MM.1S (cell line): ENCODE results near the gene TGOLN2.

ENCODE experiments used
- DNase-seq: peaks from one replicate; pipeline ENCODE4 v3.0.0-alpha.2; 2015
- H2AFZ ChIP-seq: fragments of 300-600 bp; sonication (generic); 2 replicates; pipeline ENCODE4 v1.6.0; 2016; ENCODE audit warnings: antibody characterized with exemption, low read length
- H3F3A ChIP-seq: fragments of 300-600 bp; sonication (generic); 2 replicates; pipeline ENCODE4 v1.6.1; 2016; ENCODE audit warnings: mild to moderate bottlenecking, antibody characterized with exemption, low read length, moderate library complexity, mixed read lengths; ENCODE audit not compliant: insufficient read depth
- H3K27ac ChIP-seq: fragments of 300-600 bp; sonication (generic); 2 replicates; pipeline ENCODE4 v1.5.1; 2016; ENCODE audit warnings: mild to moderate bottlenecking, low read length
- H3K27me3 ChIP-seq: fragments of 300-600 bp; sonication (generic); replicated peaks from 2 replicates; pipeline ENCODE4 v1.6.0; 2016; ENCODE audit warnings: low read length; ENCODE audit not compliant: insufficient read depth
- H3K36me3 ChIP-seq: fragments of 300-600 bp; sonication (generic); replicated peaks from 2 replicates; pipeline ENCODE4 v1.6.1; 2016; ENCODE audit warnings: mild to moderate bottlenecking, low read length, mixed read lengths; ENCODE audit not compliant: insufficient read depth
- H3K4me1 ChIP-seq: fragments of 300-600 bp; sonication (generic); 2 replicates; pipeline ENCODE4 v1.6.1; 2016; ENCODE audit warnings: low read length, mixed read lengths
- H3K4me2 ChIP-seq: fragments of 300-600 bp; sonication (generic); 2 replicates; pipeline ENCODE4 v1.6.0; 2016; ENCODE audit warnings: low read depth, low read length
- H3K4me3 ChIP-seq: fragments of 300-600 bp; sonication (generic); 2 replicates; pipeline ENCODE4 v1.5.1; 2016; ENCODE audit warnings: low read length, mixed read lengths
- H3K79me2 ChIP-seq: fragments of 300-600 bp; sonication (generic); 2 replicates; pipeline ENCODE4 v1.6.1; 2016; ENCODE audit warnings: mixed run types, low read length, mixed read lengths
- H3K9ac ChIP-seq: fragments of 300-600 bp; sonication (generic); 2 replicates; pipeline ENCODE4 v1.6.1; 2016; ENCODE audit warnings: low read length, mixed read lengths
- H3K9me2 ChIP-seq: fragments of 300-600 bp; sonication (generic); replicated peaks from 2 replicates; pipeline ENCODE4 v1.6.1; 2016; ENCODE audit warnings: mild to moderate bottlenecking, low read length, mixed read lengths; ENCODE audit not compliant: insufficient read depth
- H3K9me3 ChIP-seq: fragments of 300-600 bp; sonication (generic); replicated peaks from 2 replicates; pipeline ENCODE4 v1.6.1; 2016; ENCODE audit warnings: mild to moderate bottlenecking, low read length, mixed read lengths; ENCODE audit not compliant: insufficient read depth
- H4K20me1 ChIP-seq: fragments of 300-600 bp; sonication (generic); 2 replicates; pipeline ENCODE4 v1.6.1; 2016; ENCODE audit warnings: mild to moderate bottlenecking, low read length, moderate library complexity, mixed read lengths; ENCODE audit not compliant: insufficient read depth
- CTCF ChIP-seq: fragments of 300-600 bp; sonication (generic); IDR thresholded peaks from 2 replicates; pipeline ENCODE4 v1.5.1; 2016; ENCODE audit warnings: antibody characterized with exemption, low read length, mixed read lengths
- EZH2 ChIP-seq: fragments of 300-600 bp; sonication (generic); optimal IDR thresholded peaks from 2 replicates; pipeline ENCODE3; 2017; ENCODE audit warnings: low read depth, mild to moderate bottlenecking, antibody characterized with exemption, low read length, mixed read lengths
- EZH2phosphoT487 ChIP-seq: fragments of 300-600 bp; sonication (generic); IDR thresholded peaks from 2 replicates; pipeline ENCODE4 v1.6.1; 2018; ENCODE audit warnings: antibody characterized with exemption, low read length

Gene TGOLN2

GRCh38 chr2:85355521-85355920 lies 27.7 kb upstream of the TGOLN2 start:
- Histone ChIP-seq H3K27ac (no peak overlapping the region), H3K4me3 (peak overlapping the region; percentile 96), H2AFZ (no peak overlapping the region)

GRCh38 chr2:85355073-85355410 lies 27.3 kb upstream of the TGOLN2 start:
- no peak for DNase-seq

More at GRCh38 chr2:85355521-85355920, 27.7 kb upstream of the TGOLN2 start:
- no peaks in the 10 kb centered on the region for H3K9me2 ChIP-seq
- H3K27me3 ChIP-seq = no peaks in the 10 kb centered on the region
- H3K9ac ChIP-seq = peak overlapping the region; percentile 77; the same call in 1 of the 2 replicates
- no peaks in the 10 kb centered on the region for H3K36me3 ChIP-seq
- H3K4me2 ChIP-seq = peak overlapping the region; percentile 80
- H3K4me1 ChIP-seq = peaks cover 11% of the 10 kb centered on the region; the same call in 1 of the 2 replicates
- TF ChIP-seq CTCF (no peak), EZH2 (no peak), EZH2phosphoT487 (no peak)
- DNase-seq = no peak
- H3K79me2 ChIP-seq = peaks cover 35% of the 10 kb centered on the region
- H3F3A ChIP-seq = peaks cover 5% of the 10 kb centered on the region; the same call in 1 of the 2 replicates
- no peaks in the 10 kb centered on the region for H3K9me3 ChIP-seq
- H4K20me1 ChIP-seq = no peaks in the 10 kb centered on the region

GRCh38 chr2:85354286-85355072 lies 26.7 kb upstream of the TGOLN2 start, which contains the start of the genes ELMOD3 and RETSAT:
Gene ELMOD3, plus strand, starts transcription at chr2:85354769. Its CDS starts 2,430 bp downstream, at chr2:85357199.
Gene RETSAT, minus strand, starts transcription at chr2:85354528. Its CDS starts 21 bp downstream, at chr2:85354507.
- Histone ChIP-seq H2AFZ (peak within 1 kb of the TSS; percentile 95), H3K4me2 (peak within 1 kb of the TSS; percentile 86), H3K36me3 (no peaks in the 10 kb centered on the region), H3K27ac (peak within 1 kb of the TSS; percentile 36; the same call in 1 of the 2 replicates), H4K20me1 (no peaks in the 10 kb centered on the region), H3K4me1 (peaks cover 11% of the 10 kb centered on the region; the same call in 1 of the 2 replicates), H3K9ac (peak within 1 kb of the TSS; percentile 77), H3F3A (peaks cover 5% of the 10 kb centered on the region; the same call in 1 of the 2 replicates), H3K9me3 (no peaks in the 10 kb centered on the region), H3K27me3 (no peaks in the 10 kb centered on the region), H3K9me2 (no peaks in the 10 kb centered on the region), H3K4me3 (peak within 1 kb of the TSS; percentile 96), H3K79me2 (peaks cover 35% of the 10 kb centered on the region)
- TF ChIP-seq EZH2 (no peak), EZH2phosphoT487 (no peak), CTCF (no peak)
- peak; percentile 99 for DNase-seq

More at GRCh38 chr2:85355073-85355410, 27.3 kb upstream of the TGOLN2 start:
- Histone ChIP-seq H3K4me3 (peak overlapping the region; percentile 96), H3K27me3 (no peaks in the 10 kb centered on the region), H3K4me1 (peaks cover 11% of the 10 kb centered on the region; the same call in 1 of the 2 replicates), H4K20me1 (no peaks in the 10 kb centered on the region), H3K9me2 (no peaks in the 10 kb centered on the region), H3K9me3 (no peaks in the 10 kb centered on the region), H3K36me3 (no peaks in the 10 kb centered on the region), H3K4me2 (peak overlapping the region; percentile 80), H3K79me2 (peaks cover 35% of the 10 kb centered on the region), H2AFZ (peak overlapping the region; percentile 88), H3K9ac (peak overlapping the region; percentile 77), H3F3A (peaks cover 5% of the 10 kb centered on the region; the same call in 1 of the 2 replicates), H3K27ac (peak overlapping the region; percentile 20; the same call in 1 of the 2 replicates)
- TF ChIP-seq EZH2phosphoT487 = no peak
- TF ChIP-seq CTCF = no peak
